CD4-positive, alpha-beta T cell (primary cell): ENCODE data around the gene USP32. TPM values are rescaled to one million over a fixed set of nuclear protein-coding genes. Genes with fewer than 3 reads are reported as not detected.

Experiments used
- ATAC-seq: fragments of 200-7000 bp; cut with Tn5 transposase; one replicate; pipeline ENCODE4 v1.10.0; 2022; ENCODE audit warnings: mild to moderate bottlenecking; ENCODE audit not compliant: poor library complexity
- CTCF ChIA-PET: fragments of 350-600 bp; sonication (Branson Sonifier 250); formaldehyde crosslinking; loops from one replicate; lab custom pipeline; 2021; ENCODE audit warnings: antibody characterized with exemption, inconsistent platforms; lab: Charles Lee
- POLR2A ChIA-PET: fragments of 350-600 bp; sonication (Branson Sonifier 250); formaldehyde crosslinking; loops from one replicate; lab custom pipeline; 2021; ENCODE audit warnings: antibody characterized with exemption, inconsistent platforms; lab: Charles Lee
- DNase-seq, 14 experiments: peaks; one replicate each; pipeline ENCODE4 v3.0.0-alpha.2; 2013 to 2020; ENCODE audit warnings: mixed read lengths in 2 of 14
- H3K27ac ChIP-seq, 2 donors: one replicate each; pipeline versions ENCODE4 v1.5.1 to v1.7.0; 2013; ENCODE audit warnings: low read length in 2 of 2, low read depth in 1 of 2, mild to moderate bottlenecking in 1 of 2
- H3K27me3 ChIP-seq, 2 experiments: 1 replicate in 1 of 2; 2 replicates in 1 of 2; pipeline versions ENCODE4 v1.6.1 to v1.7.0; 2013; ENCODE audit warnings: low read length in 2 of 2, control low read depth in 1 of 2, mild to moderate bottlenecking in 1 of 2, moderate library complexity in 1 of 2; ENCODE audit not compliant: insufficient read depth in 2 of 2, control insufficient read depth in 1 of 2
- H3K36me3 ChIP-seq: one replicate; pipeline ENCODE4 v1.6.1; 2013; ENCODE audit warnings: low read length, control low read depth; ENCODE audit not compliant: insufficient read depth
- H3K4me1 ChIP-seq: one replicate; pipeline ENCODE4 v1.6.1; 2013; ENCODE audit warnings: low read length, control low read depth; ENCODE audit not compliant: insufficient read depth
- H3K4me3 ChIP-seq: one replicate; pipeline ENCODE4 v1.5.1; 2013; ENCODE audit warnings: mild to moderate bottlenecking, low read length, moderate library complexity
- H3K9me3 ChIP-seq, 2 experiments: 1 replicate in 1 of 2; 2 replicates in 1 of 2; pipeline versions ENCODE4 v1.6.1 to v1.7.0; 2013; ENCODE audit warnings: low read length in 2 of 2, mild to moderate bottlenecking in 2 of 2, control low read depth in 1 of 2, moderate library complexity in 1 of 2; ENCODE audit not compliant: control insufficient read depth in 1 of 2, insufficient read depth in 1 of 2
- H3K27ac Mint-ChIP-seq: one replicate; pipeline ENCODE4 v1.8.0; 2020; ENCODE audit warnings: mixed read lengths
- H3K27me3 Mint-ChIP-seq: one replicate; pipeline ENCODE4 v1.8.0; 2021; ENCODE audit warnings: mixed read lengths
- H3K36me3 Mint-ChIP-seq: one replicate; pipeline ENCODE4 v1.8.0; 2021; ENCODE audit warnings: low read depth, mixed read lengths
- H3K4me1 Mint-ChIP-seq: one replicate; pipeline ENCODE4 v1.8.0; 2021; ENCODE audit warnings: low read depth, mixed read lengths
- H3K4me3 Mint-ChIP-seq: one replicate; pipeline ENCODE4 v1.8.0; 2020; ENCODE audit warnings: mild to moderate bottlenecking, mixed read lengths
- H3K9me3 Mint-ChIP-seq: one replicate; pipeline ENCODE4 v1.8.0; 2020; ENCODE audit warnings: mixed read lengths
- intact Hi-C, 2 experiments: fragments of 100-400 bp; cut with DNase I in 1 of 2; cut with micrococcal nuclease in 1 of 2; formaldehyde crosslinking; loops; one replicate each; pipeline versions ENCODE4 v1.15.1 to v1.9.0; 2023 to 2025; cut with DNase I, micrococcal nuclease
- polyA plus RNA-seq, 2 donors: library from polyadenylated mRNA; unstranded; fragments of 120-200 nt; gene quantifications; one replicate each; pipeline ENCODE4 v1.2.1, GENCODE V29; 2013
- total RNA-seq, 174 experiments: library from RNA in 2 of 174; stranded (reverse) in 2 of 174; gene quantifications; one replicate each; pipeline ENCODE4 v1.2.3 and lab custom pipeline; 2021 to 2026
- TF ChIP-seq, protein P1 (sequence below): fragments of 200-600 bp; IDR thresholded peaks from one replicate; pipeline ENCODE4 v1.8.0; 2022; ENCODE audit warnings: antibody characterized with exemption, mild to moderate bottlenecking

The USP32 gene, protein sequence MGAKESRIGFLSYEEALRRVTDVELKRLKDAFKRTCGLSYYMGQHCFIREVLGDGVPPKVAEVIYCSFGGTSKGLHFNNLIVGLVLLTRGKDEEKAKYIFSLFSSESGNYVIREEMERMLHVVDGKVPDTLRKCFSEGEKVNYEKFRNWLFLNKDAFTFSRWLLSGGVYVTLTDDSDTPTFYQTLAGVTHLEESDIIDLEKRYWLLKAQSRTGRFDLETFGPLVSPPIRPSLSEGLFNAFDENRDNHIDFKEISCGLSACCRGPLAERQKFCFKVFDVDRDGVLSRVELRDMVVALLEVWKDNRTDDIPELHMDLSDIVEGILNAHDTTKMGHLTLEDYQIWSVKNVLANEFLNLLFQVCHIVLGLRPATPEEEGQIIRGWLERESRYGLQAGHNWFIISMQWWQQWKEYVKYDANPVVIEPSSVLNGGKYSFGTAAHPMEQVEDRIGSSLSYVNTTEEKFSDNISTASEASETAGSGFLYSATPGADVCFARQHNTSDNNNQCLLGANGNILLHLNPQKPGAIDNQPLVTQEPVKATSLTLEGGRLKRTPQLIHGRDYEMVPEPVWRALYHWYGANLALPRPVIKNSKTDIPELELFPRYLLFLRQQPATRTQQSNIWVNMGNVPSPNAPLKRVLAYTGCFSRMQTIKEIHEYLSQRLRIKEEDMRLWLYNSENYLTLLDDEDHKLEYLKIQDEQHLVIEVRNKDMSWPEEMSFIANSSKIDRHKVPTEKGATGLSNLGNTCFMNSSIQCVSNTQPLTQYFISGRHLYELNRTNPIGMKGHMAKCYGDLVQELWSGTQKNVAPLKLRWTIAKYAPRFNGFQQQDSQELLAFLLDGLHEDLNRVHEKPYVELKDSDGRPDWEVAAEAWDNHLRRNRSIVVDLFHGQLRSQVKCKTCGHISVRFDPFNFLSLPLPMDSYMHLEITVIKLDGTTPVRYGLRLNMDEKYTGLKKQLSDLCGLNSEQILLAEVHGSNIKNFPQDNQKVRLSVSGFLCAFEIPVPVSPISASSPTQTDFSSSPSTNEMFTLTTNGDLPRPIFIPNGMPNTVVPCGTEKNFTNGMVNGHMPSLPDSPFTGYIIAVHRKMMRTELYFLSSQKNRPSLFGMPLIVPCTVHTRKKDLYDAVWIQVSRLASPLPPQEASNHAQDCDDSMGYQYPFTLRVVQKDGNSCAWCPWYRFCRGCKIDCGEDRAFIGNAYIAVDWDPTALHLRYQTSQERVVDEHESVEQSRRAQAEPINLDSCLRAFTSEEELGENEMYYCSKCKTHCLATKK (N-terminal part only)
- total RNA-seq (10 to 100 TPM; 23.9 to 24.7 TPM), total RNA-seq (lab: John Stamatoyannopoulos, UW) (35.4 to 95.7 (median 57.4) reads per million in 172 experiments)
- polyA plus RNA-seq (2013, experiment 1 of 2) = 22.2 TPM
- polyA plus RNA-seq (2013, experiment 2 of 2) = 23.8 TPM

DNA sequence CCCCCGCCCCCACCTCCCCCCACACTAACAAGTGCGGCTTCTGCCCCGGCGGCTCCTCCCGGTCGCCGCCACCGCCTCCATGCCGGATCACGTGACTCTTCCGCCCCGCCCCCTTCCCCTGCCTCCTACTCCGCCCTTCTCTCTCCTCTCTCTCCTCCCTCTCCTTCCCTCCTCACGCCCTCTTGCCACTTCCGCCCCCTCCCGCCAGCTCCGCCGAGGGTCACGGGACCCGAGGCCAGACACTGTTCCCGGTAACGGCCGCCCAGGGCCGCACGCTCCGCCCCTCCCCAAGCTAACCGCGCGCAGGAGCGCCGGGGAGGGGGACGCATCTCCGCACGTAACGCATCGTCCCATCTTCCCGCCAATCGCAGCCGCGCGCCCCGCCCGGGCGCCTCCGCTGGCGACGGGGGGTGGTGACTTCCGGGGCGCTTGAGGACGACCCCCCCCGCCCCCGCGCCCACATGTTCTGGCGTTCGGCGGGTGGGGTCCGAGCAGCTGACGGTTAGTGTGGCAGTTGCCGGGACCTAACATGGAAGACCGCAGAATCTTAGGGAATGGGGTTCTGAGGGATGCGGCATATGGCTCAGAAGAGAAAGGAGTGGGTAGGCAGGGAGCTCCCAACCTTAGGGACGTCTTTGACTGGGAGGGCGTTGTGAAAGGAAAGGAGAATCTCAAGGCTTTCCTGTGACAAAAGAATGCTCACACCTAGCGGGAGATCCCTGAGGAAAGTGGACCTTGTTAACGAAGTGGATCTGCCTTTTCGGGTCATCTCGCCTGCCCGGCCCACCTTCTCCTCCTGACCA is at the start of gene USP32:
Gene USP32 (minus strand): TSS at position 92 of the 803 bp plus-strand sequence. CDS start 194 bp downstream, outside the sequence.
- H3K27ac ChIP-seq = peak within 1 kb of the TSS; percentile 88 to 94
- H3K27ac Mint-ChIP-seq = peak within 1 kb of the TSS; percentile 91
- ChIA-PET POLR2A (interaction anchor here (0.6 to 2.3 kb wide), 21 partner anchors 8 to 1471 kb away, joined by 3 to 15 read pairs (median 4); partner anchors contain the start of genes APPBP2, BCAS3, BRIP1 and PPM1D), CTCF (interaction anchor here (0.6 to 1.8 kb wide), 5 partner anchors 9 to 166 kb away, joined by 3 to 7 read pairs (median 4); no protein-coding TSS in a partner anchor)
- H3K27me3 ChIP-seq = no peaks in the 10 kb centered on the region
- peaks cover 45% of the 10 kb centered on the region for H3K4me1 Mint-ChIP-seq
- H3K27me3 Mint-ChIP-seq = no peaks in the 10 kb centered on the region
- intact Hi-C loops = loop anchor here (2.0 to 10.0 kb wide), 7 partner anchors 137 to 1877 kb away; partner anchors contain the start of genes PPM1D (in 2 of the 2), BCAS3 (in 1 of the 2), DHX40 (in 1 of the 2) and MTMR4 (in 1 of the 2)
- peaks cover 23% of the 10 kb centered on the region for H3K36me3 Mint-ChIP-seq
- DNase-seq = peak; percentile 94 to 99 (median 98)
- H3K4me1 ChIP-seq = peaks cover 28% of the 10 kb centered on the region
- H3K9me3 ChIP-seq = no peaks in the 10 kb centered on the region
- H3K9me3 Mint-ChIP-seq = no peaks in the 10 kb centered on the region
- ATAC-seq = peak; percentile 87
- peak within 1 kb of the TSS; percentile 97 for H3K4me3 ChIP-seq
- TF ChIP-seq, protein P1, sequence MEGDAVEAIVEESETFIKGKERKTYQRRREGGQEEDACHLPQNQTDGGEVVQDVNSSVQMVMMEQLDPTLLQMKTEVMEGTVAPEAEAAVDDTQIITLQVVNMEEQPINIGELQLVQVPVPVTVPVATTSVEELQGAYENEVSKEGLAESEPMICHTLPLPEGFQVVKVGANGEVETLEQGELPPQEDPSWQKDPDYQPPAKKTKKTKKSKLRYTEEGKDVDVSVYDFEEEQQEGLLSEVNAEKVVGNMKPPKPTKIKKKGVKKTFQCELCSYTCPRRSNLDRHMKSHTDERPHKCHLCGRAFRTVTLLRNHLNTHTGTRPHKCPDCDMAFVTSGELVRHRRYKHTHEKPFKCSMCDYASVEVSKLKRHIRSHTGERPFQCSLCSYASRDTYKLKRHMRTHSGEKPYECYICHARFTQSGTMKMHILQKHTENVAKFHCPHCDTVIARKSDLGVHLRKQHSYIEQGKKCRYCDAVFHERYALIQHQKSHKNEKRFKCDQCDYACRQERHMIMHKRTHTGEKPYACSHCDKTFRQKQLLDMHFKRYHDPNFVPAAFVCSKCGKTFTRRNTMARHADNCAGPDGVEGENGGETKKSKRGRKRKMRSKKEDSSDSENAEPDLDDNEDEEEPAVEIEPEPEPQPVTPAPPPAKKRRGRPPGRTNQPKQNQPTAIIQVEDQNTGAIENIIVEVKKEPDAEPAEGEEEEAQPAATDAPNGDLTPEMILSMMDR = peak; percentile 50
- peak within 1 kb of the TSS; percentile 98 for H3K4me3 Mint-ChIP-seq
- H3K36me3 ChIP-seq = no peaks in the 10 kb centered on the region

DNA sequence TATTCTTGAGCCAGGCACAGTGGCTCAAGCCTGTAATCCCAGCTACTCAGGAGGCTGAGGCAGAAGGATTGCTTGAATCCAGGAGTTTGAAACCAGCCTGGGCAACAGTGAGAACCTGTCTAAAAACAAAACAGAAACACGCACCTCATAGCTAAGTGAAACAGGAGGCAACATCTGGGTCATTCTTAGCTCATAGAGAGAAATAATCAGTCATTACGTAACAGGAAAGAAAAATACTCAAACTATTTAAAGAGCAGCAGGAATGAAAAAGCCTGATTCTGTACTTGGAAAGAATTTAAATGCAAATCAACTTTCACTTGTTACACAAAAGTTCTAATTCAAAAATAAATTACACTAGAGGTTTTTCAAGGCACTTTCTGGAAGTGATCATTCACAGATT is 47.6 kb upstream of the USP32 start:
- H3K9me3 ChIP-seq = no peaks in the 10 kb centered on the region
- Mint-ChIP-seq H3K27me3 (peaks cover 5% of the 10 kb centered on the region), H3K27ac (no peak overlapping the region), H3K4me1 (no peaks in the 10 kb centered on the region), H3K4me3 (no peak overlapping the region), H3K36me3 (peaks cover 5% of the 10 kb centered on the region), H3K9me3 (no peaks in the 10 kb centered on the region)
- ChIA-PET POLR2A (no interaction called here), CTCF (no interaction called here)
- H3K27ac ChIP-seq = no peak overlapping the region
- TF ChIP-seq, protein P1 = no peak
- H3K36me3 ChIP-seq = no peaks in the 10 kb centered on the region
- H3K27me3 ChIP-seq = no peaks in the 10 kb centered on the region
- peaks cover 6% of the 10 kb centered on the region for H3K4me1 ChIP-seq
- intact Hi-C loops = loop anchor here (5.0 to 10.0 kb wide), 4 partner anchors 175 to 335 kb away; no protein-coding TSS in a partner anchor
- H3K4me3 ChIP-seq = no peak overlapping the region
- no peak for DNase-seq
- ATAC-seq = no peak
